HPDE6-E6E7 (cell line): ENCODE results near the gene ASCC2.
"Not testable (repeated sequence)": the region's sequence is repeated elsewhere in the genome, so short reads cannot be mapped to it uniquely, and the experiment has no call there.

Experiments used
- DNase-seq: peaks from one replicate; pipeline ENCODE4 v3.0.0; 2011; ENCODE audit warnings: missing footprints; ENCODE audit errors: extremely low spot score

Gene ASCC2

DNA sequence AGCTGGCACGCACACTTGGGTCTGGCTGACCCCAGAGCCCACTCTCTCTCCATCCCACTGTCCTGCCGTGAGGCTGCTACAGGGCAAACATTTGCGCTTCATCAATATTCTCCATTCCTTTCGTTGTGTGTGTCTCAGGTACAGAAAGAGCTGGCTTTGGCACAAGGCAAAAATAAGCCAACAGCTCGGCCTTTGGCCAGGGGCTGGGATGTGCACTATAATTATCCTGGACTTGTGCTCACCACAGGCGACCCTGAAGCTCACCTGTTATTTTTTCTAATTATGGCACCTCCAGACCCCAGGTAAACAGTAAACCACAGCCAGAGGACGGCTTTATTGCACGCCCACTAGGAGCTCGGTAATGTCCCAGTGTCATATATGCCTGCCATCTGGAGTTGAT is 82.2 kb downstream of the ASCC2 start:
- no peak for DNase-seq

- DNase-seq, result not testable (repeated sequence)
These were observed 83.2 kb downstream of the ASCC2 start for GRCh38 chr22:29754658-29755395.

GRCh38 chr22:29753808-29754657 is 84.0 kb downstream of the ASCC2 start:
- DNase-seq, result no peak

DNA sequence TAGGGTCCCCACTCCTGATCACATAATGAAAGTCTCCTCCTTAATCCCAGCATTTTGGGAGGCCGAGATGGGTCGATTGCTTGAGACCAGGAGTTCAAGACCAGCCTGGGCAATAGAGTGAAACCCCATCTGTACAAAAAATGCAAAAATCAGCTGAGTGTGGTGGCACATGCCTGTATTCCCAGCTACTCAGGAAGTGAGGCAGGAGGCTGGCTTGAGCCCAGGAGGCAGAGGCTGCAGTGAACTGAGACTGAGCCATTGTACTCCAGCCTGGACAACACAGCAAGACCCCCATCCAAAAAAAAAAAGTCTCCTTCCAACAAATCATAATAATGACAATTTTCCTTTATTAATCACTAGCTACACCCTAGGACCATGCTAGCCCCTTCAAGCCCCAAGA is 86.4 kb downstream of the ASCC2 start:
- no peak for DNase-seq

DNA sequence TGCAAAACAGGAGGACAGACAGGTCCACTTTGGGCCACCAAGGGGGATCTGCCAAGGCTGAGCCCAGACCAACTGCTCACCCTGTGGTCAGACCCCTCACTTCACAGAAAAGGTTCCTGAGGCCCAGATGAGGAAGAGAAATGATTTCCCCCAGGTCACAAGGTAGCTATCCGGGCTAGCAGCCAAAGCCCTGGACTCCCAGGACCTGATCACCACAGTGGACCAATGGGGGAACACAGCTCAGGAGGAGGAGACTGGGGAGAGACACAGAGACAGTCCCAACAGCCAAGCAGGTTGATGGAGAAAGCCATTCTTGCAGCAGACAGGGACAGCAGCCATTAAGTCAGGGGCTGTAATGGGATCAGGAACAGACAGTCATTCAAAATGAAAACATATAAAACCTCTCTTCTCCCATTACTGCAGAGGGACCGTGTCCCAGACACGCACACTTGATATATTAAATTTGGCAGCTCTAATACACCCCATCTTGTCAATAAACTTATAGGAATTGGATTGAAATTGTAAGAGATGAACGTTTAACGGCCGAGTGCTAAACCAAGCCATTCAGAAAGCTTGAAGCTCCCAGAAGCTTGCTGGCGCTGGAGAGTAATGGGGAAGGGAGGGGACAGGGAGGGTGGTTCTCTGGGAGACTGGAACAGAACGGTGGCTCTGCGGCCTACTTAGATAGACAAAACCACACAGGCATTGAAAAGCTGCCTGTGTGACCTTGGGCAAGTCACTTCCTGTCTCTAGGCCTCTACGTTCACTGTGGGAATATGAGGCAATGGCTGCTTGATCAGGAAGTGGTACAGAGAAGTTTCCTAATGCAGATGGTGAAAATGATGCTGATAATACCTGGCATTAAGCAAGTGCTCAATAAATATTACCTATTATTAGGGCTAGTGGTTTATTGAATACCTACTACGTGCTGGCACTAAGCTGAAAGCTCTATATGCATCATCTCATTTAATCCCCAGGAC is 87.2 kb downstream of the ASCC2 start:
- no peak for DNase-seq

DNA sequence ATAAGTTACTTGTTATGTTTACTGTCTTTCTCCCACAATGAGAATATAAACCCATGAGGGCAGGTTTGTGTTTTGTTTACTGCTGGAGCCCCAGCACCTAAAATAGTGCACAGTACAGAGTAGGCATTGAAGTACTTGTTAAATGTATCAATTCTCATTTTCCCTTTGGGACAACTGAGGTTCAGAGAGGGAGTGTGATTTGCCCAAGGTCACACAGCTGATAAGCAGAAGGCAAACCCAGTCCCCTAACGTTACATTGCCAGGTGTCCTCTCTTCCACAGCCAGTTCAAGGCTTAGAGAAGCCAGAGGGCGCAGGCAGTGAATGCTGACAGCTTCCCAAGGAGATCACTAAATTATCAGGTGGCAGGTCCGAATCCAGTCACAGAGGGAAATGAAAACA is 88.0 kb downstream of the ASCC2 start:
- DNase-seq, result no peak

DNA sequence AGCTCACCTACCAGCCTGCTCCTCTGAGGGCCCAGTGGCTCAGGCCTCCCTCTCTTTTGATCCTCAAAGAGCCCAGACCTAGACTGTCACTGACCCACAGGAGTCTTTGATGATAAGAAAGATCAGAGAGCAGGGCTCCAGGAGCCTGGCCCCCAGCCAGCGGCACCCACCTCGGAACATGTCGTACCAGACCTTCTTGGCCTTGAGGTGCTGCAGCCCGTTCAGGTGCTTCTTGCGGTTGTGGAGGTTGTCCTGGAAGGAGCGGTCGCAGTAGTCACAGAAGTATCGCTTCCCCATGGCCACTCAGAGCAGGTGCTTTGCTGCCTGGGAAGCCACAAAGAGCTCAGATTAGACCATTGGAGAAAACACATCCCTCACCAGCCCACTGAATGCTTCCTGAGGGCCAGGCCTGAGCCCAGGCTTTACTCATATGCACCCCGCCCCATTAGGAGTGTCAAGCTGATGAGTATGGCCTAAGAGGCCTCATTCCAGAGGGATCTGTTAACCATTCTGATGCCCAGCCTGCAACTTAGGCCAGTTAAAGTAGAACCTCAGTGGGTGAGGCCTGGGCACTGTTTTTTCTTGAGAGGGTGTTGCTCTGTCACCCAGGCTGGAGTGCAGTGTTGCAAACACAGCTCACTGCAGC is 89.7 kb downstream of the ASCC2 start:
- DNase-seq, result no peak

DNA sequence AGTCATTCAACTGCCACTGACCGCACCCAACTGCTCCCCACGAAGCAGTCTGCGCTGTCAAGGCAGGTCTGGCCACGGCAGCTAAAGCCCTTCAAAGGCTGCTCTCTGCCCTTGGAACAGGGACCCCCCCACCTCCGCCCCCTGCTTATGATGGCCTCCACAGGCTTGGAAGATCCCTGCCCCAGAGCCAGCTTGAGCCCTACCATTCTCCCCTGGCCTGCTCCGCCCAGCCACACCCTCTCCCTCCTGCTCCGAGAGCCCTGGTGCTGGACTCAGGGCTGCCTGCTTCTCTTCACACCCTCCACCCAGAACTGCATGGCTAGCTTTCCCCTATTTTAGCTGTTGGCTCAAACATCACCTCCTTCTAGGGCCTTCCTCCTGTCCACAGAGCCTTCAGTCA is 90.2 kb downstream of the ASCC2 start:
- no peak for DNase-seq

DNA sequence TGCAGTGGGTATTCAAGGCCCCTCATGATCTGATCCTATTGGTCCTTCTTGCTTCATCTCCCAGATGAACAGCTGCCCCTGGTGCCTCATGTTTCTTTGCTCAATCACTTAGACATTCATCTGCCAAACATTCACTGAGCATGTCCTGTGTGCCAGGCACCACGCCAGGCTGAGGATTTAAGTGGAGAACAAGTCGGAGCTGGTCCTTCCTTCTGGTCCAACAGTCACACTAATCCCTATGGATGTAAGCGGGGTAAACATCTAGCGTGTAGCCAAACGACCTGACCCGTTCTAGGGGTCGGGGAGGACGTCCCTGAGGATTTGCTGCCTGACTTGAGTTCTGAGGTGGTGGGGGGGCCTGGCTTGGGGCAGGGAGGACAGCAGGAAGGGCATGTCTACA is 93.2 kb downstream of the ASCC2 start:
- DNase-seq, result peak; percentile 73

DNA sequence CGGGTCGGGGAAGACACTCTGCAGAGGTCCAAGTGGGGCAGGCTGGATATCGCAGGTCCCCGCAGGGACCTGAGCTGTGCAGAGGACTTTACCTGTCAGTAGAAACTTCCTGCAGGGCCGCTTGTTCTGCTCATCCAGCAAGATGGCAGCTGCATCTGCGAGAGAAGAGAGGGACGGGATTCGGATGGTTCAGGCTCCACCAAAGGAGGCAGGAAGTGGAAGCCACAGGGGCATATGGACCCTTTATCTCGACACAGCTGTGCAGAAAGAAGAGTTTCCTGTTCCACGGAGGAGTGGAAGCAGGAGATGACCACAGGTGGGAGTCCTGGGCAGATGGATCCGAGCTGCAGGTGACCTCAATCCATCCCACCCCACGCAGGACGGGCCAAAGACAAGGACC is 95.7 kb downstream of the ASCC2 start:
- no peak for DNase-seq

DNA sequence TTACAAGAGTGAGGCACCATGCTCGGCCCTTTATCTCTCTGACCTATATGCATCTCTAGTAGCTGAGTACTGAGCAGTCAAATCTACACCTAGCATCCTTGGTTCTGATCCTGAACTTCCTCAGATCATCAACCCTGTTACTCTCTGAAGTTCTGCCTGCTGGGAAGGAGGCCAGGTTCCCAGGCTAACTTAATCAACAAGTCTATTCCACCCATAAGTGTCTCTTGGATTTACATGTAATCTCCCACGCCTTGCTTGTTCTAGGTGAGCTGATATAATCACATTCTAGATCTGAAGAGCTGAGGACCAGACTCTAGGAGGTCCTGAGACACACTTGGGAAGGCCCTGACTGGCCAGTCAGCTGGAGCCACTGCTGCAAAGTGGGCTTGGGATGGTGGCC is 96.1 kb downstream of the ASCC2 start:
- DNase-seq, result no peak

DNA sequence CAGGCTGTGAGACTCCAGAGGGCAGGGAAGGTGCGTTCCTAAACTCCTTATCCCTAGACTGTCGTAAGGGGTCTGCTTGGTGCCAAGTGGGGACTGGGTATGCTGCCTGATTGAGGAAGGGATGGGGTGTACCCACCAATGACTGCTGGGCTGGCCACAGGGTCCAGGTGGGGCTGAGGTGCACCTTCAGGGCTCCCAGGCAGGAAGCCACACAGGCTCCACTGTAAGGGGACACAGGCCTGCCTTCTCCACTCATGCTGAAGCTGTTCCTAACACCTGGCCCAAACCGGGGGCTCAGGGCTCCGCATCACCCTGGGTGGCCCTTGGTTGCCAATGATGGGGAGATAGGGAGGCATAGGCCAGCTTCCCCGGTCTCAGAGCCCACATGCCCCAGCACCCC is 97.9 kb downstream of the ASCC2 start:
- DNase-seq, result no peak

- DNase-seq, result no peak
These were observed 98.7 kb downstream of the ASCC2 start for GRCh38 chr22:29739346-29739875.
